Liver (tissue), 9 donors: ENCODE results near the gene DYSF. TPM values are rescaled to one million over a fixed set of nuclear protein-coding genes. Genes with fewer than 3 reads are reported as not detected.

ENCODE experiments used
- DNase-seq: peaks from one replicate; pipeline ENCODE4 v3.0.0-alpha.2; 2017; ENCODE audit warnings: low spot score
- H3K27ac ChIP-seq, 2 donors: one replicate each; pipeline ENCODE4 v1.7.0; 2013; ENCODE audit warnings: inconsistent platforms in 2 of 2, low read length in 2 of 2, control low read depth in 1 of 2, low read depth in 1 of 2, mild to moderate bottlenecking in 1 of 2
- H3K27me3 ChIP-seq, 4 donors: one replicate each; pipeline versions ENCODE4 v1.6.1 to v1.7.0; 2013; ENCODE audit warnings: low read length in 3 of 4, inconsistent platforms in 1 of 4, mild to moderate bottlenecking in 1 of 4, moderate library complexity in 1 of 4; ENCODE audit not compliant: control insufficient read depth in 4 of 4, insufficient read depth in 4 of 4
- H3K36me3 ChIP-seq, 4 donors: one replicate each; pipeline versions ENCODE4 v1.6.1 to v1.7.0; 2013; ENCODE audit warnings: low read length in 3 of 4, mild to moderate bottlenecking in 3 of 4, low read depth in 1 of 4, moderate library complexity in 1 of 4; ENCODE audit not compliant: control insufficient read depth in 4 of 4, insufficient read depth in 3 of 4
- H3K4me1 ChIP-seq, 4 donors: one replicate each; pipeline versions ENCODE4 v1.6.1 to v1.7.0; 2013; ENCODE audit warnings: low read length in 3 of 4, mild to moderate bottlenecking in 3 of 4, moderate library complexity in 1 of 4; ENCODE audit not compliant: control insufficient read depth in 4 of 4, insufficient read depth in 4 of 4
- H3K4me3 ChIP-seq, 3 donors: one replicate each; pipeline versions ENCODE4 v1.6.1 to v1.7.0; 2013; ENCODE audit warnings: low read length in 3 of 3, control low read depth in 1 of 3, low read depth in 1 of 3, mild to moderate bottlenecking in 1 of 3
- H3K9ac ChIP-seq, 2 donors: one replicate each; pipeline ENCODE4 v1.7.0; 2013; ENCODE audit warnings: low read length in 2 of 2, mild to moderate bottlenecking in 2 of 2, moderate library complexity in 2 of 2, control low read depth in 1 of 2, low read depth in 1 of 2
- H3K9me3 ChIP-seq, 4 donors: one replicate each; pipeline versions ENCODE4 v1.6.1 to v1.7.0; 2013; ENCODE audit warnings: low read length in 3 of 4; ENCODE audit not compliant: control insufficient read depth in 4 of 4
- EGR1 ChIP-seq, 2 donors: IDR thresholded peaks; 2 replicates each; pipeline ENCODE4 v1.6.1; 2016 to 2018; ENCODE audit warnings: antibody characterized with exemption in 2 of 2, low read depth in 2 of 2
- FOXA1 ChIP-seq: IDR thresholded peaks from 2 replicates; pipeline ENCODE4 v1.6.1; 2016; ENCODE audit warnings: antibody characterized with exemption
- FOXA2 ChIP-seq: IDR thresholded peaks from 2 replicates; pipeline ENCODE4 v1.6.1; 2016; ENCODE audit warnings: antibody characterized with exemption
- GABPA ChIP-seq, 2 donors: IDR thresholded peaks in 1 of 2; conservative IDR thresholded peaks in 1 of 2; 2 replicates each; pipeline ENCODE4 v1.6.1; 2016; ENCODE audit warnings: antibody characterized with exemption in 2 of 2, mild to moderate bottlenecking in 1 of 2, moderate library complexity in 1 of 2
- HNF4A ChIP-seq, 2 donors: conservative IDR thresholded peaks; 2 replicates each; pipeline ENCODE4 v1.6.1; 2016; ENCODE audit warnings: antibody characterized with exemption in 2 of 2, mild to moderate bottlenecking in 2 of 2
- HNF4G ChIP-seq: IDR thresholded peaks from 2 replicates; pipeline ENCODE4 v1.6.1; 2016; ENCODE audit warnings: antibody characterized with exemption
- JUND ChIP-seq, 2 donors: IDR thresholded peaks; 2 replicates each; pipeline ENCODE4 v1.6.1; 2016; ENCODE audit warnings: antibody characterized with exemption in 2 of 2
- NR2F2 ChIP-seq: IDR thresholded peaks from 2 replicates; pipeline ENCODE4 v1.6.1; 2016; ENCODE audit warnings: antibody characterized with exemption
- RAD21 ChIP-seq, 2 donors: IDR thresholded peaks; 2 replicates each; pipeline ENCODE4 v1.6.1; 2016; ENCODE audit warnings: antibody characterized with exemption in 2 of 2, mild to moderate bottlenecking in 2 of 2
- RXRA ChIP-seq, 2 donors: IDR thresholded peaks; 2 replicates each; pipeline ENCODE4 v1.6.1; 2017 to 2018; ENCODE audit warnings: antibody characterized with exemption in 2 of 2, mild to moderate bottlenecking in 1 of 2
- SP1 ChIP-seq: IDR thresholded peaks from 2 replicates; pipeline ENCODE4 v1.6.1; 2018; ENCODE audit warnings: antibody characterized with exemption, mild to moderate bottlenecking
- TAF1 ChIP-seq: conservative IDR thresholded peaks from 2 replicates; pipeline ENCODE4 v1.6.1; 2016; ENCODE audit warnings: antibody characterized with exemption, mild to moderate bottlenecking
- YY1 ChIP-seq: IDR thresholded peaks from 2 replicates; pipeline ENCODE4 v1.6.1; 2016; ENCODE audit warnings: antibody characterized with exemption, mild to moderate bottlenecking
- WGBS: extraction: QIAGEN DNeasy Blood & Tissue Kit; methylation state at CpG from one replicate; pipeline ENCODE4 v1.1.7; 2013; 5-methylcytosine and 5-hydroxymethylcytosine counted together
- polyA plus RNA-seq, 2 donors: library from polyadenylated mRNA; stranded (reverse) in 1 of 2; unstranded in 1 of 2; fragments of 200-250 nt in 1 of 2; fragments of >200 nt in 1 of 2; fragmentation: Nextera tagmentation in 1 of 2; extraction: Ambion mirVana in 1 of 2; gene quantifications; one replicate each; pipeline versions ENCODE4 v1.2.1 to v1.2.3, GENCODE V29; 2013 to 2015
- total RNA-seq, 2 donors: library from RNA; depleted of rRNA; stranded (reverse); fragments of >200 nt; gene quantifications; one replicate each; pipeline ENCODE4 v1.2.3, GENCODE V29; 2014
- TF ChIP-seq, protein P1 (sequence below): IDR thresholded peaks from 2 replicates; pipeline ENCODE4 v1.6.1; 2016; ENCODE audit warnings: antibody characterized with exemption, mild to moderate bottlenecking
- TF ChIP-seq, protein P2 (sequence below): IDR thresholded peaks from 2 replicates; pipeline ENCODE4 v1.6.1; 2016; ENCODE audit warnings: antibody characterized with exemption
- TF ChIP-seq, protein P3 (sequence below): fragments of 150-350 bp; IDR thresholded peaks from 2 replicates; pipeline ENCODE4 v1.5.1; 2017; ENCODE audit warnings: improper control_type of control experiment, low read depth, low read length; ENCODE audit not compliant: missing input control
- TF ChIP-seq, protein P4 (sequence below): IDR thresholded peaks from 2 replicates; pipeline ENCODE4 v1.6.1; 2016; ENCODE audit warnings: antibody characterized with exemption
- TF ChIP-seq, protein P5 (sequence below): IDR thresholded peaks from 2 replicates; pipeline ENCODE4 v1.6.1; 2016; ENCODE audit warnings: antibody characterized with exemption
- donor health status: healthy.
- donor health status: healthy.
- donor health status: healthy.
- donor health status: healthy.
- donor health status: healthy.

Gene DYSF
- total and polyA plus RNA-seq, 4 donors = 8.5 to 20.8 (median 13.6) TPM

DNA sequence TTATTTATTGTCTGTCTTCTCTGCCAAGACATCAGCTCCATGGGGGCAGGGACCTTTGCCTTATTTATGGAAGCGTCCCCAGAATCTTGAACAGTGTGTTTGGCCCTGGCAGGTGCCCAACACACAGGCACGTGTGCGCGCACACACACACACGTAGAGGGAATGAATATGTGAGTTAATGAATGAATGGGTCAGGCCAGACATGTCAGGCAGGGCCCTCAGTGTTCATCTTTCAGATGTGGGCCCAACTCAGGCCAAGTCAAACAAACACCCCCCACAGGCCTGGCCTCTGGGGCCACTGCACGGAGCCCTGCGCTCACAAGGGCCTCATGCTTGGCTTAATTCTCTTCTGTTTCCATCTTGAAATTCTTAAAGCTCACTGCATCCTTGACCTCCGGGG lies 54.1 kb downstream of the DYSF start:
- WGBS = 76% methylated on average over 8 of the region's 8 CpGs
- H3K36me3 ChIP-seq = no peaks in the 10 kb centered on the region
- no peak overlapping the region for H3K4me3 ChIP-seq
- H3K9me3 ChIP-seq = no peaks in the 10 kb centered on the region
- no peak for TF ChIP-seq HNF4A (conservative IDR thresholded peaks at IDR 0.05)
- TF ChIP-seq FOXA2 = no peak
- no peak for TF ChIP-seq YY1
- TF ChIP-seq EGR1 (IDR thresholded peaks at IDR 0.05; ENCODE audit: low read depth in 2 of 2) = no peak
- TF ChIP-seq RXRA (IDR thresholded peaks at IDR 0.05) = no peak
- TF ChIP-seq, protein P1, sequence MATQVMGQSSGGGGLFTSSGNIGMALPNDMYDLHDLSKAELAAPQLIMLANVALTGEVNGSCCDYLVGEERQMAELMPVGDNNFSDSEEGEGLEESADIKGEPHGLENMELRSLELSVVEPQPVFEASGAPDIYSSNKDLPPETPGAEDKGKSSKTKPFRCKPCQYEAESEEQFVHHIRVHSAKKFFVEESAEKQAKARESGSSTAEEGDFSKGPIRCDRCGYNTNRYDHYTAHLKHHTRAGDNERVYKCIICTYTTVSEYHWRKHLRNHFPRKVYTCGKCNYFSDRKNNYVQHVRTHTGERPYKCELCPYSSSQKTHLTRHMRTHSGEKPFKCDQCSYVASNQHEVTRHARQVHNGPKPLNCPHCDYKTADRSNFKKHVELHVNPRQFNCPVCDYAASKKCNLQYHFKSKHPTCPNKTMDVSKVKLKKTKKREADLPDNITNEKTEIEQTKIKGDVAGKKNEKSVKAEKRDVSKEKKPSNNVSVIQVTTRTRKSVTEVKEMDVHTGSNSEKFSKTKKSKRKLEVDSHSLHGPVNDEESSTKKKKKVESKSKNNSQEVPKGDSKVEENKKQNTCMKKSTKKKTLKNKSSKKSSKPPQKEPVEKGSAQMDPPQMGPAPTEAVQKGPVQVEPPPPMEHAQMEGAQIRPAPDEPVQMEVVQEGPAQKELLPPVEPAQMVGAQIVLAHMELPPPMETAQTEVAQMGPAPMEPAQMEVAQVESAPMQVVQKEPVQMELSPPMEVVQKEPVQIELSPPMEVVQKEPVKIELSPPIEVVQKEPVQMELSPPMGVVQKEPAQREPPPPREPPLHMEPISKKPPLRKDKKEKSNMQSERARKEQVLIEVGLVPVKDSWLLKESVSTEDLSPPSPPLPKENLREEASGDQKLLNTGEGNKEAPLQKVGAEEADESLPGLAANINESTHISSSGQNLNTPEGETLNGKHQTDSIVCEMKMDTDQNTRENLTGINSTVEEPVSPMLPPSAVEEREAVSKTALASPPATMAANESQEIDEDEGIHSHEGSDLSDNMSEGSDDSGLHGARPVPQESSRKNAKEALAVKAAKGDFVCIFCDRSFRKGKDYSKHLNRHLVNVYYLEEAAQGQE = no peak
- TF ChIP-seq SP1 = no peak
- TF ChIP-seq, protein P2, sequence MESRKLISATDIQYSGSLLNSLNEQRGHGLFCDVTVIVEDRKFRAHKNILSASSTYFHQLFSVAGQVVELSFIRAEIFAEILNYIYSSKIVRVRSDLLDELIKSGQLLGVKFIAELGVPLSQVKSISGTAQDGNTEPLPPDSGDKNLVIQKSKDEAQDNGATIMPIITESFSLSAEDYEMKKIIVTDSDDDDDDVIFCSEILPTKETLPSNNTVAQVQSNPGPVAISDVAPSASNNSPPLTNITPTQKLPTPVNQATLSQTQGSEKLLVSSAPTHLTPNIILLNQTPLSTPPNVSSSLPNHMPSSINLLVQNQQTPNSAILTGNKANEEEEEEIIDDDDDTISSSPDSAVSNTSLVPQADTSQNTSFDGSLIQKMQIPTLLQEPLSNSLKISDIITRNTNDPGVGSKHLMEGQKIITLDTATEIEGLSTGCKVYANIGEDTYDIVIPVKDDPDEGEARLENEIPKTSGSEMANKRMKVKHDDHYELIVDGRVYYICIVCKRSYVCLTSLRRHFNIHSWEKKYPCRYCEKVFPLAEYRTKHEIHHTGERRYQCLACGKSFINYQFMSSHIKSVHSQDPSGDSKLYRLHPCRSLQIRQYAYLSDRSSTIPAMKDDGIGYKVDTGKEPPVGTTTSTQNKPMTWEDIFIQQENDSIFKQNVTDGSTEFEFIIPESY = no peak
- no peak for TF ChIP-seq HNF4G
- TF ChIP-seq JUND (IDR thresholded peaks at IDR 0.05) = no peak
- TF ChIP-seq GABPA (IDR thresholded peaks at IDR 0.05 in 1 of 2, conservative IDR thresholded peaks at IDR 0.05 in 1 of 2) = no peak
- TF ChIP-seq RAD21 (IDR thresholded peaks at IDR 0.05) = no peak
- TF ChIP-seq, protein P3, sequence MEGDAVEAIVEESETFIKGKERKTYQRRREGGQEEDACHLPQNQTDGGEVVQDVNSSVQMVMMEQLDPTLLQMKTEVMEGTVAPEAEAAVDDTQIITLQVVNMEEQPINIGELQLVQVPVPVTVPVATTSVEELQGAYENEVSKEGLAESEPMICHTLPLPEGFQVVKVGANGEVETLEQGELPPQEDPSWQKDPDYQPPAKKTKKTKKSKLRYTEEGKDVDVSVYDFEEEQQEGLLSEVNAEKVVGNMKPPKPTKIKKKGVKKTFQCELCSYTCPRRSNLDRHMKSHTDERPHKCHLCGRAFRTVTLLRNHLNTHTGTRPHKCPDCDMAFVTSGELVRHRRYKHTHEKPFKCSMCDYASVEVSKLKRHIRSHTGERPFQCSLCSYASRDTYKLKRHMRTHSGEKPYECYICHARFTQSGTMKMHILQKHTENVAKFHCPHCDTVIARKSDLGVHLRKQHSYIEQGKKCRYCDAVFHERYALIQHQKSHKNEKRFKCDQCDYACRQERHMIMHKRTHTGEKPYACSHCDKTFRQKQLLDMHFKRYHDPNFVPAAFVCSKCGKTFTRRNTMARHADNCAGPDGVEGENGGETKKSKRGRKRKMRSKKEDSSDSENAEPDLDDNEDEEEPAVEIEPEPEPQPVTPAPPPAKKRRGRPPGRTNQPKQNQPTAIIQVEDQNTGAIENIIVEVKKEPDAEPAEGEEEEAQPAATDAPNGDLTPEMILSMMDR = no peak
- TF ChIP-seq, protein P4, sequence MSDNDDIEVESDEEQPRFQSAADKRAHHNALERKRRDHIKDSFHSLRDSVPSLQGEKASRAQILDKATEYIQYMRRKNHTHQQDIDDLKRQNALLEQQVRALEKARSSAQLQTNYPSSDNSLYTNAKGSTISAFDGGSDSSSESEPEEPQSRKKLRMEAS = no peak
- TF ChIP-seq FOXA1 = no peak
- TF ChIP-seq NR2F2 = no peak
- TF ChIP-seq, protein P5, sequence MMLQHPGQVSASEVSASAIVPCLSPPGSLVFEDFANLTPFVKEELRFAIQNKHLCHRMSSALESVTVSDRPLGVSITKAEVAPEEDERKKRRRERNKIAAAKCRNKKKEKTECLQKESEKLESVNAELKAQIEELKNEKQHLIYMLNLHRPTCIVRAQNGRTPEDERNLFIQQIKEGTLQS = no peak
- no peak for TF ChIP-seq TAF1
- H3K9ac ChIP-seq = no peak overlapping the region
- no peak for DNase-seq
- H3K27ac ChIP-seq = no peak overlapping the region
- no peaks in the 10 kb centered on the region for H3K27me3 ChIP-seq
- peaks cover 0 to 5% (median 0%) of the 10 kb centered on the region in 4 donors for H3K4me1 ChIP-seq
